ENCODE data around the gene TBC1D5.
"Not testable (repeated sequence)": the region's sequence is repeated elsewhere in the genome, so short reads cannot be mapped to it uniquely, and the experiment has no call there.

The TBC1D5 gene

GRCh38 chr3:17354341-17354740 is 388.1 kb downstream of the TBC1D5 start:
- Histone ChIP-seq H3K27ac (no peak overlapping the region), H3K9ac (no peak overlapping the region), H3K4me1 (ENCODE audit: low read depth, poor library complexity, severe bottlenecking) (no peaks in the 10 kb centered on the region), H3K4me3 (IDR thresholded peaks at IDR 0.05; ENCODE audit: insufficient read depth, low read depth, low read length) (no peak overlapping the region), H3K36me3 (ENCODE audit: insufficient read depth) (no peaks in the 10 kb centered on the region), H3K4me2 (no peak overlapping the region), H3K27me3 (ENCODE audit: insufficient read depth, low read depth) (no peaks in the 10 kb centered on the region), H2AFZ (ENCODE audit: low read depth) (no peak overlapping the region), H4K20me1 (ENCODE audit: insufficient read depth) (no peaks in the 10 kb centered on the region), H3K79me2 (ENCODE audit: insufficient read depth, low read depth) (no peaks in the 10 kb centered on the region)
- no peak for TF ChIP-seq CTCF (conservative IDR thresholded peaks at IDR 0.05; ENCODE audit: low read depth, low read length)

- Histone ChIP-seq H4K20me1 (ENCODE audit: insufficient read depth) (no peaks in the 10 kb centered on the region), H3K27ac (no peak overlapping the region), H3K4me1 (ENCODE audit: low read depth, poor library complexity, severe bottlenecking) (no peaks in the 10 kb centered on the region), H3K9ac (no peak overlapping the region), H3K79me2 (ENCODE audit: insufficient read depth, low read depth) (no peaks in the 10 kb centered on the region), H2AFZ (ENCODE audit: low read depth) (no peak overlapping the region), H3K4me3 (IDR thresholded peaks at IDR 0.05; ENCODE audit: insufficient read depth, low read depth, low read length) (no peak overlapping the region), H3K27me3 (ENCODE audit: insufficient read depth, low read depth) (no peaks in the 10 kb centered on the region), H3K36me3 (ENCODE audit: insufficient read depth) (no peaks in the 10 kb centered on the region), H3K4me2 (no peak overlapping the region)
- no peak for TF ChIP-seq CTCF (conservative IDR thresholded peaks at IDR 0.05; ENCODE audit: low read depth, low read length)
Measured at GRCh38 chr3:17352620-17353019, 389.8 kb downstream of the TBC1D5 start.

- not testable (repeated sequence) for H3K79me2 ChIP-seq (ENCODE audit: insufficient read depth, low read depth); H3K9ac ChIP-seq; H3K4me3 ChIP-seq (IDR thresholded peaks at IDR 0.05; ENCODE audit: insufficient read depth, low read depth, low read length); H2AFZ ChIP-seq (ENCODE audit: low read depth); H3K27ac ChIP-seq; H3K4me1 ChIP-seq (ENCODE audit: low read depth, poor library complexity, severe bottlenecking); H3K27me3 ChIP-seq (ENCODE audit: insufficient read depth, low read depth); H3K4me2 ChIP-seq; H3K36me3 ChIP-seq (ENCODE audit: insufficient read depth); H4K20me1 ChIP-seq (ENCODE audit: insufficient read depth)
Measured at GRCh38 chr3:17351193-17351592, 391.2 kb downstream of the TBC1D5 start.

- Histone ChIP-seq H3K36me3 (ENCODE audit: insufficient read depth) (no peaks in the 10 kb centered on the region), H3K4me1 (ENCODE audit: low read depth, poor library complexity, severe bottlenecking) (no peaks in the 10 kb centered on the region), H3K4me2 (no peak overlapping the region), H3K79me2 (ENCODE audit: insufficient read depth, low read depth) (no peaks in the 10 kb centered on the region), H3K27me3 (ENCODE audit: insufficient read depth, low read depth) (no peaks in the 10 kb centered on the region), H2AFZ (ENCODE audit: low read depth) (no peak overlapping the region), H4K20me1 (ENCODE audit: insufficient read depth) (no peaks in the 10 kb centered on the region), H3K27ac (no peak overlapping the region), H3K9ac (no peak overlapping the region), H3K4me3 (IDR thresholded peaks at IDR 0.05; ENCODE audit: insufficient read depth, low read depth, low read length) (no peak overlapping the region)
- TF ChIP-seq CTCF (conservative IDR thresholded peaks at IDR 0.05; ENCODE audit: low read depth, low read length), result no peak
Measured at GRCh38 chr3:17349093-17349492, 393.3 kb downstream of the TBC1D5 start.

GRCh38 chr3:17342119-17342518 is 400.3 kb downstream of the TBC1D5 start:
- Histone ChIP-seq H3K27me3 (ENCODE audit: insufficient read depth, low read depth) (no peaks in the 10 kb centered on the region), H3K9ac (no peak overlapping the region), H2AFZ (ENCODE audit: low read depth) (no peak overlapping the region), H3K27ac (no peak overlapping the region), H3K36me3 (ENCODE audit: insufficient read depth) (no peaks in the 10 kb centered on the region), H4K20me1 (ENCODE audit: insufficient read depth) (no peaks in the 10 kb centered on the region), H3K4me2 (no peak overlapping the region), H3K4me3 (IDR thresholded peaks at IDR 0.05; ENCODE audit: insufficient read depth, low read depth, low read length) (no peak overlapping the region), H3K4me1 (ENCODE audit: low read depth, poor library complexity, severe bottlenecking) (no peaks in the 10 kb centered on the region), H3K79me2 (ENCODE audit: insufficient read depth, low read depth) (no peaks in the 10 kb centered on the region)
- TF ChIP-seq CTCF (conservative IDR thresholded peaks at IDR 0.05; ENCODE audit: low read depth, low read length), result no peak
